GM19463 (cell line): ENCODE data around the gene RECK.
"Not testable (repeated sequence)": the region's sequence is repeated elsewhere in the genome, so short reads cannot be mapped to it uniquely, and the experiment has no call there.

Experiments
- ATAC-seq: cut with Tn5 transposase; IDR thresholded peaks from one replicate; pipeline ENCODE4 v1.9.1; 2021; ENCODE audit warnings: mild to moderate bottlenecking, moderate library complexity; ENCODE audit not compliant: unreplicated experiment

The RECK gene

DNA sequence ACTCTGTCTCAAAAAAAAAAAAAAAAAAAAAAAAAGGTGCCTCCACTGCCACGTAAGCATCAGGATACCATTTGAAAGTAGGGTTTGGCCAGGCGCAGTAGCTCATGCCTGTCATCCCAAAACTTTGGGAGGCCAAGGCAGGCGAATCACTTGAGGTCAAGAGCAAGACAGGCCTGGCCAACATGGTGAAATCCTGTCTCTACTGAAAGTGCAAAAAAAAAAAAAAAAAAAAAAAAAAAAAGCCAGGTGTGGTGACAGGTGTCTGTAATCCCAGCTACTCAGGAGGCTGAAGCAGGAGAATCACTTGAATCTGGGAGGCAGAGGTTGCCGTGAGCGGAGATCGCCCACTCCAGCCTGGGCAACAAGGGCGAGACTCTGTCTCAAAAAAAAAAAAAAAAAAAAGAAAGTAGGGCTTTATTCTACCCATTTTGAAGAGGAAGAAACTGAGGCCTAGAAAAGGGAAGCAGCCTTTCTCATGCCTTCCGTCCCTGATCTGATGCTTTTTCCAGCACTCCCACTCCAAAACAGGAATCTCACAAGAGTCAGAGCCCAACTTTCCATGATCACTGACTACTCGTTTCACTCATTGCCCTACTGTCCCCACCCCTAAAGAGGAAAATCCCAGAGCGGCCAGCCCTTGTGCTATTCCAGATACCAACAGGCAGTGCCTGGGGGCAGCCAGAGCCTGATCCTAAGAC, 116.2 kb downstream of the RECK start:
- ATAC-seq, result no peak

DNA sequence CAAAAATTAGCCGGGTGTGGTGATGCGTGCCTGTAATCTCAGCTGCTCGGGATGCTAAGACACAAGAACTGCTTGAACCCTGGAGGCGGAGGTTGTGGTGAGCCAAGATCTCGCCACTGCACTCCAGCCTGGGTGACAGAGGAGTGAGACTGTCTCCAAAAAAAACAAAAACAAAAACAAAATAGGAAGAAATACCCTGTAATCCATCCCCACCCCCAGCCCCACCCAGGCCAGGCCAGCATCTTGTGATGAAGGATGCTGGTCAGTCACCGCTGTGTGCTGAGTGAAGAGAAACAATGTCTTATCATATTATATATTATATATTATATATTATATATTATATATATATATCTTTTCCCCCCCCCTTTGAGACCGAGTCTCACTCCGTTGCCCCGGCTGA, 117.0 kb downstream of the RECK start:
- no peak for ATAC-seq

DNA sequence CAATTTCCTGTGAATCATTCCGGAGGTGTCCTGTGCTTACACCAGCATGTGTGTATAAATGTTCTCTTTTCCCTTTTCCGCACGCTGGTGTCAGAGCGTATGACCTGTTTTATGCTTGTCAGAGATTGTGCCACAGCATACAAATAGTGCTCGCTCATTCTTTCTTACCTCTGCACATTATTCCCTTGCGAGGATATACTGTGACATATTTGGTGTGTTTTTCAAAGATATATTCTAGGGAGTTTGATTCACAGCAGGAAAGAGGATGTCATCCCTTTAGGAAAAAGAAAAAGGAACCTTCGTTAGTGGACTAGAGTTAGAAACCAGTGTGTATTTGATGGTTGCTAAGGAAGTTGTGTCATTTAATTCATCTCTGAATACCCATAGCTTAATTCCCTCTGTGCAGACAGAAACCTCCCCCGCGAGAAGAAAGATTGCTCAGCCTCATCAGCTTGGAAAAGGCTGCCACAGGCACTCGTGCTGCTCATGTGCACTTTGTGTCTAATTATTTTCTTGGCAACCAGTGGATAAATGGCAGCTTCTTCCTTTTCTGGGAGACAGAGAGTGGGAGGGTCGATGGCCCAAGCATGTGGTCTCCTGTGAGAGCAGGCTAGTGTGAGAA, 117.7 kb downstream of the RECK start:
- ATAC-seq, result no peak

DNA sequence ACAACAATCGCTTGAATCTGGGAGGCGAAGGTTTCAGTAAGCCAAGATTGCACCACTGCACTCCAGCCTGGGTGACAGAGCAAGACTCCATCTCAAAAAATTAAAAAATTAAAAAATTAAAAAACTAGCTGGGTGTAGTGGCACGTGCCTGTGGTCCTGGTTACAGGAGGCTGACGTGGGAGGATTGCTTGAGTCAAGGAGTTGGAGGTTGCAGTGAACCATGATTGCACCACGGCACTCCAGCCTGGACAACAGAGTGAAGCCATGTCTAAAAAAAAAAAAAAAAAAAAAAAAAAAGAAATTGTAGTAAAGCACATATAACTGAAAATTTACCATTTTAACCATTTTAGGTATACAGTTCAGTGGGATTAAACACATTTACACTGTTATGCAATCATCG, 119.4 kb downstream of the RECK start:
- ATAC-seq, result no peak

DNA sequence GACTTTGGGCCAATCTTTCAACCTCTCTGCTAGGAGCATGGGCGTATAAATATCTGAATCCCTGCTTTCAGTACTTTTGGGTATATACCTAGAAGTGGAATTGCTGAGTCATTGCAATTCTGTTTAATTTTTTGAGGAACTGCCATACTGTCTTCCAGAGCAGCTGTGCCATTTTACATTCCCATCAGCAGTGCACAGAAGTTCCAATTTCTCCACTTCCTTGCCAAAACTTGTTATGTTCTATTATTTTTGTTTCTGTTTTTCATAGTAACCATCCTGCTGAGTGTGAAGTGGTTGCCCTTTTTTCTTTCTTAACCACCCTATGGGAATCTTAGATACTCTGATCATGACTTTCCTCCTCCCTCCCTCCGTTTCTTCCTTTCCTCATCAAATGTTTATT, 121.4 kb downstream of the RECK start:
- ATAC-seq, result no peak

DNA sequence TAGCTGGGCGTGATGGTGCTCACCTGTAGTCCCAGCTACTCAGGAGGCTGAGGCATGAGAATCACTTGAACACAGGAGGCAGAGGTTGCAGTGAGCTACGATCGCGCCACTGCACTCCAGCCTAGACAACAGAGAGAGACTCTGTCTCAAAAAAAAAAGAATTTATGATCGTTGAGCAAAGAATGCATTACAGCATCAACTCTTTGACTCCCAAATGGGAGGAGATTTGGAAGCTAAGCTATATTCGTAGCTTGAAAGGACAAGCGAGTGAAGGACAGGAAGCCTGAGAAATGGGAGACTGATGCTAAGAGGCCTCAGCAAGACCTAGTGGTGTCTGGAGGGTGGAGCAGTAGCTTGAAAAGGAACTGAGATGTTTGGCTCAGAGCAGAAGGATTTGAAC, 122.2 kb downstream of the RECK start:
- no peak for ATAC-seq

DNA sequence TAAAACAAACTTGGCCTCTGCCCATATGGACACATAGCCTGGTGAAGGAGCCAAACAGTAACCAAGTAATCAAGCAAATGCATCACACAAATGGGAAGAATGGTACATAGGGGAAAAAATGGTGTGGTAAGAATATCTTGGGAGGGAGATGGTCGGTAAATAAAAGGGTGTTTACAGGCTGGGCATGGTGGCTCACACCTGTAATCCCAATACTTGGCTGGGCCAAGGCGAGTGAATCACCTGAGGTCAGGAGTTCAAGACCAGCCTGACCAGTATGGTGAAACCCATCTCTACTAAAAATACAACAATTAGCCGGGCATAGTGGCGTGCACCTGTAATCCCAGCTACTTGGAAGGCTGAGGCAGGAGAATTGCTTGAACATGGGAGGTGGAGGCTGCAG, 122.8 kb downstream of the RECK start:
- ATAC-seq, result not testable (repeated sequence)

DNA sequence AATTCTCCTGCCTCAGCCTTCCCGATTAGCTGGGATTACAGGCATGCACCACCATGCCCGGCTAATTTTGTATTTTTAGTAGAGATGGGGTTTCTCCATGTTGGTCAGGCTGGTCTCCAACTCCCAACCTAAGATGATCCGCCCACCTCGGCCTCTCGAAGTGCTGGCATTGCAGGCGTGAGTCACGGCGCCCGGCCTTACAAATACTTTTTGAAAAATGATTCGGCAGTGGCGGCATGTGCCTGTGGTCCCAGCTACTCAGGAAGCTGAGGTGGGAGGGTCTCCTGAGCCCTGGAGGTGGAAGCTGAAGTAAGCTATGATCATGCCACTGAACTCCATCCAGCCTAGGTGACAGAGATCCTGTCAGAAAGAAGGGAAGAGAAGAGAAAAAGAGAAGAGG, 123.4 kb downstream of the RECK start:
- not testable (repeated sequence) for ATAC-seq

DNA sequence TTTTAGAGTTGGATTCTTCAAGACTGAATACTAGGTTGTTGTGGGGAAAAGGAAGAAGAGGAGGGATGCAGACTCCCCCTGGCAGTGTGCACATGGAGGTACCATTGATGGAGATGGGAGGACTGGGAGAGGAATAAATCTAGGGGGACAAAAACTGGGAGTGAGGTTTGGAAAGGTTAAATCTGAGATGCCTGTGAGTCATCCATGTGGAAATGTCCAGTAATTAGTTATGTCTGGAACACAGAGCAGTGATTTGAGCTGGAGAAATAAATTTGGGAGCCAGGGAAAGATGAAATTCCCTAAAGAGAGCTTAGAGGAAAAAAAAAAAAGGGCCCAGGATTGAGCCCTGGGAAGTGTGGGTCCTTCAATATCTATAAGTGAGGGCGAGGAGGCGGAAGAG, 124.5 kb downstream of the RECK start:
- no peak for ATAC-seq

DNA sequence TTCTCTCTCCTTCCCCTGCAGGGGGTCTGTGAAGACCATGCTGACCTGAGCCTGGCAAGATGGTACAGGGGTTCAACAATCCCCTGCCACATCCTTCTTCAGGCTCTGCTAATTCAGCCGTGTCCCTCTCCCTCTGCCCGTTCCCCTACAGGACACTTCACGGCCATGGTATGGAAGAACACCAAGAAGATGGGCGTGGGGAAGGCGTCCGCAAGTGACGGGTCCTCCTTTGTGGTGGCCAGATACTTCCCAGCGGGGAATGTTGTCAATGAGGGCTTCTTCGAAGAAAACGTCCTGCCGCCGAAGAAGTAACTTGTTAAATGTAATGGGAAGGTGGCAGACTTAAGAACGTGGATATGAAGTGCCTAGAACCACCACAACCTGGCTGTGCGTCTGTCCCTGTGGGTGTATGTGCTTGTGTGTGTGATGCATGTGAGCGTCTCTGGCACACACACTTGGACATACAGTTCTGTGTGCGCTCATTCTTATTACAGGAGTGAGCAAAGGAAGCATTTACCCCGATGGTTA, 125.6 kb downstream of the RECK start:
- no peak for ATAC-seq

DNA sequence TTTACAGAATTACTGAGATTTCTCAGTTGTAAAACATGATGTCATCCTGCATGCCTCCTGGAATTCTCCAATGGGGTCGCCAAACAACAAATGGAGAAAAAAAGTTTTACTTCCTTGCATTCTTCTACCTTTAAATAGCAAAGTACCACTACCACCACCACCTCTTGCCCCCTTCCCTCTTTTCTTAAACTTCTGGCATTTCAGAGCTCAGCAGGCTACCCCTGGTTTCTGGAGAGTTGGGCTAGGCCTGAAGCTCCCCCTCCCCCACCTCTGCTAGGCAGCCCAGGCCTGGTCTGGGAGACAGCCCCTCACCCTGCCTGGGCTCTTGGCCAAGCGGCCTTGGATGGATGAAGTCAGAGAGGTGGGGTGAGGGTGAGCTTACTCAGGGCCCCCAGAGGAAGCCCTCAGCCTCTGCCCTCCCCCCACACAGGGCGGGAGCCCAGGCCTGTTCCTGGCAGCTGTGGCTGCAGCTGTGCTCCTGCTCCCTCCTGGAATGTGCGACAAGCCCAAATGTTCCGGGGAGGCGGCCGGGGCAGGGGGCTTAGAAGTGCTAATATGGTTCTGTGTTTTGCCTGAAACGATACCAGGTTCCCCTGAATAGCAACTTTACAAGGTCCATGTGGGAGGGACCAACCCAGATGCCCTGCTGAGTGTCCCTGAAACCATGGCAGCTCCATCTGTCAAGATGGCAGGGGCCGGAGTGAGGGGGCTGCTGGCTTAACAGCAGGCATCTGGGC, 126.5 kb downstream of the RECK start:
- ATAC-seq, result no peak

DNA sequence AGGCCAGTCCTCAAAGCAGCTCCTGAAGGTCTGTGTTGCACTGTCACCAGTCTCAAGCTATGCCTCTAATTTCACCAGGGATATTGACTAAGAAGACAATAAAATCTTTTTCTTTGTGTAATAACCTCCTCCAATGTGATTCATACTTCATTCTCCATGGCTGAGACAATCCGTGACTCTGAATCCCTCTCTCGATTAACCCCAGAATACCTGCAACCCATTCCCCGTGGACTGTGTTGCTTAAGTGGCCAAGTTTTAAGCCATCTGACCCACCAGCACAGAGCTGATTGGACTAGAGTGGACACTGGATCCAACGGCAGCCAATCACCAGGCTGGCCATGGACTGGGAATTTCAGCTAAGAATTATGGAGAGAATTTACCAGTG, 127.1 kb downstream of the RECK start:
- ATAC-seq, result no peak

DNA sequence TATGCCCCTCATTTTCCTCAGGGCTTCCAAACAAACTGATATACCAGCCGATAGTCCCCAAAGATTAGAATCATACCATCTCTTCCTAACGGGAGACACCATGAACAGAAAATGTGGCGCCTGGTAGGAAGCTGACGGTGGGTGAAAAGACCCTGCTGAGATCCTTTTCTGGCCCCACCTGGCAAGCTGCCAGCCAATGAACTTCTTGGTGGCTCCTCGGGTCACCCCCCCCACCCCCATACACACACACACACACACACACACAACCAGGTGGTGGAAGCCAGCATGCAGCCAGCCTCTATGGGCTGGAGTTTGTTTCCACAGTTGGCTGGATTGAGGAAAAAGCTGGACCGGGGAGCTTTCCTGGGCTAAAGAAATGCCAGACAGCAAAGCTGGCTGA, 127.7 kb downstream of the RECK start:
- ATAC-seq, result no peak

DNA sequence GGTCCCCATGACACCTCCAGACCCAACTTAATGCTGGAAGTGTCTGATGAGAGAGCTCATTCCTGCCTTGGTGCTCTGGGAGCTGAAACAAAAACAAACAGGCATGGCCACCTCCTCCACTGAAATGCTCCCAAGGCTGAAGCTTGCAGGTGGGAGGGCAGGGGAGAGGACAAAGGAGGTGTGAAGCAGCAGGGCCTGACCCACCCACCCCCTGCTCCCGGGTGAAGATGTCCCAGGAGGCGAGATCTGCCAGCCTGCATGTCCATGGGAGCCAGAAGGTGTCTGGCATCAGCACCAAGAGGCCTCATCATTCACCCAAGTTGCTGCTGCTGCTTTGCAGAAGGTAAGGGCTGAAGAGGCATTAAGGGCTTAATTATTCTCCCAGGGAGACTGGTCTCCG, 128.3 kb downstream of the RECK start:
- no peak for ATAC-seq

DNA sequence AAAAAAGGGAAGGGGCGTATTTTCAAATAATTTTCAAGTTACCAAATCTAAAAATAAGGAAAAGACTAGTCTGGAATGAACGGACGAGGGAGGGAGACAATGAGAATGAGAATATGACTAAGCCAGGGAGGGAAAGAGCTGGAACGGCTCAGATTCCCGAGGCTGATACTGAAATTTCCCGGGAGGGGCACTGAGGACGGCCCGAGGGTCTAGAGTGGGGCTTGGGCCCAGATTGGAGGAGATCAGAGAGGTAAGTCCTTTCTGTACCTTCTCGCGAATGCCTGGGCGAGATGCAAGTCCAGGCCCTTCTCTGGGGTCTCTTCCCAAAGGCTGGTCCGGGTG, 129.1 kb downstream of the RECK start:
- ATAC-seq, result no peak

DNA sequence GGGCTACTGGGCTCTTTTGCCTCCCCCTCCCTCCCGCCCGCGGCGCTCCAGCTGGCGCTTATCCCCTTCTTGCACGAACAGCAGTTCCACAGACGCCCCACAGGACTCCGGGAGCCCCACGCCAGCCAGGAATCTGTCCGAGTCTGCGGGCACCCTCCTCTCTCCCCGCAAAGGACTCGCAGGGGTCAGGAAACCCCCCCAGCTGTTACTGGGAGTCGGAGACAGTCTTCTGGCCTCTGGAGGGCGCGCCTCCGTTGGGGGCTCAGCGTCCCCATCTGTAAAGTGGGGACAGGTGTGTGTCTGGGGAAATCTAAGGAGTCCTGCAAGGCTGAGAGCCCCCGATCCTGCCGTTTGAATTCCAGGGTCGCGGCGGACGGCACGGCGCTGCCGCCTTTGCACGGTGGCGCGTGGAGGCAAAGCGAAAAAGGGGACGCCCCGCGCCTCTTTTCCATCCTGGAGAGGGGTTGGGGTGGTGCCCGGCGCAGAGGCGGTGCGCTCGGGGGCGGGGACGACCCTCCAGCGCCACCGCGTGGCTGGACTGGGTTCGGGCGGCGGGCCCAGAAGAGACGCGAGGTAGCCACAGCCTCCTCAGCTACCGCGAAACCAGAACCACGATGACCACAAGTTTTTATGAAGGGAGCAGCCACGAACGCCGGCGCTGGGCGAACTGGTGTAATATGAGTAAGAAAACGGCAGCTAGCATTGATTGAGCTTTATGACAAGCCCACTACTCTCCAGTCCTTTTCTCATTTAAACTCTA, 129.6 kb downstream of the RECK start:
- peak; percentile 83 for ATAC-seq

DNA sequence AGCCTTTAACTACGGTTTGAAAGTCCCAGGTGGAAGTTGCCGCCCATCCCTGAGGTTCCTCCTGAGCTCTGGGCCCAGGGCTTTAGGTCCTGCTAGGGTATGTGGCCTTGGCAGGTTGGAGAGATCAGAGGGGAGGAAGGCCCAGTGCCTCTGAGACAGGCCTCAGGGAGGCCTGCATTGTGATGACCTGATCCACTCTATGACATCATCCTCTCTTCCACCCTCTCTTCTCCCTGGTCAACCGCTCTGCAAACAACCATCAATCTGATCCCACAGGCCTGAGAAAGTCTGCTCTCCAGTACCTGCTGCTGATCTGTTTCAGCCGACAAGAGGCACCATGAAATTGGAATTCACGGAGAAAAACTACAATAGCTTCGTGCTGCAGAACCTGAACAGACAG, 132.5 kb downstream of the RECK start, which contains the start of gene CCIN:
Gene CCIN (plus strand): TSS at position 223 of the 400 bp plus-strand sequence. CDS start 115 bp downstream, at position 338.
- ATAC-seq, result no peak

DNA sequence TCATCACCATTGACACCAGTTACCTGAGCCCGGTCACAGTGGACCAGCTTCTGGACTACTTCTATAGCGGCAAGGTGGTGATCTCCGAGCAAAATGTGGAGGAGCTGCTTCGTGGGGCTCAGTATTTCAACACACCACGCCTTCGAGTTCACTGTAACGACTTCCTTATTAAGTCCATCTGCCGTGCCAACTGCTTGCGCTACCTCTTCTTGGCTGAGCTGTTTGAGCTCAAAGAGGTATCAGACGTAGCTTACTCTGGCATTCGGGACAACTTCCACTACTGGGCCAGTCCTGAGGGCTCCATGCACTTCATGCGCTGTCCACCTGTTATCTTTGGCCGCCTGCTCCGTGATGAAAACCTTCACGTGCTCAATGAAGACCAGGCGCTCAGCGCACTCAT, 133.0 kb downstream of the RECK start:
- ATAC-seq, result no peak

DNA sequence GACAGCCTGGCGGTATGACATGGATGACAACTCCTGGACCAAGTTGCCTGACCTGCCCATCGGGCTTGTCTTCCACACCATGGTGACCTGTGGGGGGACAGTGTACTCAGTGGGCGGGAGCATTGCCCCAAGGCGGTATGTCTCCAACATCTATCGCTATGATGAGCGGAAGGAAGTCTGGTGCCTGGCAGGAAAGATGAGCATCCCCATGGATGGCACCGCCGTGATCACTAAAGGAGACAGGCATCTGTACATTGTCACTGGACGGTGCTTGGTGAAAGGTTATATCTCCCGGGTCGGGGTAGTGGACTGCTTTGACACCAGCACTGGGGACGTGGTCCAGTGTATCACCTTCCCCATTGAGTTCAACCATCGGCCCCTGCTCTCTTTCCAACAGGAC, 133.8 kb downstream of the RECK start:
- no peak for ATAC-seq

DNA sequence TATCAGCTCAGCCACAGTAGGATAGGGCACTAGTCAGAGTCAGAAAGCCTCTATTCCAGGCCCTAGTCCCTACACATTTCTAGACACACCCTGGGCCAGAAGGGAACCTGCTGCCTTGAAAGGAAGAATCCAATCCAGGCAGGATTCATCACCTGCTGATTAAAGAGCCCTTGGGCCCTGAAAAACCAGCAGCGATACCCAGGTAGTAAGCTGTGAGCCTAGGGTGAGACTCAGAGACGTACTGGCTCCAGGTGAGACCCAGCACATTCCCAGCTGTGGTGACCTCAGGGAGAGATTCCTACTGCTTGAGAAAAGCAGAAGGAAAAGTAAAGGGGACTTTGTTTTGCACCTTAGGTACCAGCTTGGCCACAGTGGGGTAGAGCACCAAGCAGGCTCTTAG, 137.1 kb downstream of the RECK start:
- ATAC-seq, result no peak
